HepG2 (cell line): ENCODE results near the gene MFSD12. TPM values are rescaled to one million over a fixed set of nuclear protein-coding genes. Genes with fewer than 3 reads are reported as not detected.
A peak's percentile ranks its signal among the peaks of the same experiment; 100 is the strongest.

ENCODE experiments used
- HNF4G ChIP-seq, 2 experiments: sonication (generic) in 1 of 2; formaldehyde crosslinking in 1 of 2; IDR thresholded peaks; 2 replicates each; pipeline versions ENCODE4 v1.4.0 to v1.6.1; 2011 to 2020; ENCODE audit warnings: borderline replicate concordance in 2 of 2, low read depth in 2 of 2, mild to moderate bottlenecking in 2 of 2, low read length in 1 of 2, missing genetic modification reagents in 1 of 2, moderate library complexity in 1 of 2
- IKZF5 ChIP-seq: IDR thresholded peaks from 2 replicates; pipeline ENCODE4 v1.6.1; 2018; ENCODE audit warnings: missing genetic modification reagents, mild to moderate bottlenecking, missing compliant biosample characterization
- KIAA2018 ChIP-seq: sonication (generic); formaldehyde crosslinking; IDR thresholded peaks from 2 replicates; pipeline ENCODE4 v1.5.0; 2020; ENCODE audit warnings: mild to moderate bottlenecking, missing genetic modification reagents, borderline replicate concordance
- MNT ChIP-seq: fragments of 450-650 bp; IDR thresholded peaks from 2 replicates; pipeline ENCODE4 v1.6.1; 2016
- RAD51 ChIP-seq: fragments of 450-650 bp; IDR thresholded peaks from 2 replicates; pipeline ENCODE4 v1.6.1; 2016; ENCODE audit warnings: borderline replicate concordance
- SNAPC5 ChIP-seq: sonication (generic); formaldehyde crosslinking; IDR thresholded peaks from 2 replicates; pipeline ENCODE4 v1.8.1; 2023; ENCODE audit warnings: mild to moderate bottlenecking, missing genetic modification reagents, borderline replicate concordance
- ZBTB38 ChIP-seq: sonication (generic); formaldehyde crosslinking; IDR thresholded peaks from 2 replicates; pipeline ENCODE4 v1.5.1; 2020; ENCODE audit warnings: mild to moderate bottlenecking, missing genetic modification reagents
- ZKSCAN5 ChIP-seq: sonication (generic); formaldehyde crosslinking; IDR thresholded peaks from 2 replicates; pipeline ENCODE4 v1.5.1; 2020; ENCODE audit warnings: mild to moderate bottlenecking, missing genetic modification reagents
- ZNF704 ChIP-seq: sonication (generic); formaldehyde crosslinking; IDR thresholded peaks from 2 replicates; pipeline ENCODE4 v1.8.1; 2023; ENCODE audit warnings: mild to moderate bottlenecking, inconsistent platforms, moderate library complexity, missing genetic modification reagents, borderline replicate concordance
- ZNF816 ChIP-seq: sonication (generic); formaldehyde crosslinking; IDR thresholded peaks from 2 replicates; pipeline ENCODE4 v1.8.0; 2022; ENCODE audit warnings: missing genetic modification reagents, mild to moderate bottlenecking, borderline replicate concordance
- polyA plus RNA-seq, 8 experiments: library from polyadenylated mRNA; depleted of rRNA in 3 of 8; stranded (reverse) in 7 of 8; unstranded in 1 of 8; fragments of >200 nt; fragmentation: Illumina TruSeq in 4 of 8; extraction: Trizol in 4 of 8; gene quantifications; 2 replicates each; pipeline versions ENCODE4 v1.2.1 to v1.2.3, GENCODE V29; 2011 to 2016; ENCODE audit warnings: low read depth in 4 of 8, missing spikeins in 1 of 8, mixed read lengths in 1 of 8; ENCODE audit not compliant: insufficient read depth in 1 of 8
- total RNA-seq, 5 experiments: library from RNA; depleted of rRNA; stranded (reverse); fragments of >200 nt; fragmentation: Illumina TruSeq; extraction: Trizol; gene quantifications; 2 replicates each; pipeline ENCODE4 v1.2.3, GENCODE V29; 2016; ENCODE audit warnings: low read depth in 1 of 5
- TF ChIP-seq, protein P1 (sequence below): IDR thresholded peaks from 2 replicates; pipeline ENCODE4 v1.6.1; 2016; ENCODE audit warnings: mild to moderate bottlenecking, missing biosample characterization, missing genetic modification reagents

MFSD12 gene
- total and polyA plus RNA-seq, 2 of the 13 experiments (the other 11 are each of a cell fraction or from before 2014, with no cell fraction given): 27.2 to 29.1 TPM

DNA sequence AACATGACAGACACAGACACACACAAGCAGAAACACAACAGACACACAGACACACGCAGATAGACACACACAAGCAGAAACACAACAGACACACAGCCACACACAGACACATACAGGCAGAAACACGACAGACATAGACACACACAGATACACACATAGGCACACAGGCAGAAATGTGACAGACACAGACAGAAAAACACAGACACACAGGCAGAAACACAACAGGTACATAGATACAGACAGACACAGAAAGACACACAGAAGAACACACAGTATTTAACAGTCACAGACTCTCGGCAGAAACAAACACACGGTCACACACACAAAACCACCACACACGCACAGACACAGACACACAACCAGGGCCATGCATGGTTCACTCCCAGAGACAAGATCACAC is 48.4 kb upstream of the MFSD12 start (continued):
- TF ChIP-seq MNT (peak; percentile 25; the same call in 1 of the 2 replicates), HNF4G (IDR thresholded peaks at IDR 0.05; ENCODE audit: borderline replicate concordance, low read depth, low read length) (no peak), HNF4G (CRISPR knock-in tag; IDR thresholded peaks at IDR 0.05; ENCODE audit: borderline replicate concordance, low read depth) (no peak), IKZF5 (no peak), ZNF704 (CRISPR knock-in tag) (no peak), ZNF816 (CRISPR knock-in tag) (no peak), KIAA2018 (CRISPR knock-in tag) (no peak), SNAPC5 (CRISPR knock-in tag) (no peak), ZBTB38 (CRISPR knock-in tag) (no peak), ZKSCAN5 (CRISPR knock-in tag) (no peak), RAD51 (0 out of 2 replicates have a peak, but pooled peaks have one; percentile 8)
- TF ChIP-seq, protein P1, sequence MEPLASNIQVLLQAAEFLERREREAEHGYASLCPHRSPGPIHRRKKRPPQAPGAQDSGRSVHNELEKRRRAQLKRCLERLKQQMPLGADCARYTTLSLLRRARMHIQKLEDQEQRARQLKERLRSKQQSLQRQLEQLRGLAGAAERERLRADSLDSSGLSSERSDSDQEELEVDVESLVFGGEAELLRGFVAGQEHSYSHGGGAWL (CRISPR knock-in tag): no peak
